UCSD-AML1 (cell line): ENCODE data around the gene PSMD9.
"Not testable (repeated sequence)": the region's sequence is repeated elsewhere in the genome, so short reads cannot be mapped to it uniquely, and the experiment has no call there.

Experiments used
- DNase-seq: peaks from one replicate; lab custom pipeline; 2025; ENCODE audit not compliant: unreplicated experiment; lab: John Stamatoyannopoulos, UW

Gene PSMD9

DNA sequence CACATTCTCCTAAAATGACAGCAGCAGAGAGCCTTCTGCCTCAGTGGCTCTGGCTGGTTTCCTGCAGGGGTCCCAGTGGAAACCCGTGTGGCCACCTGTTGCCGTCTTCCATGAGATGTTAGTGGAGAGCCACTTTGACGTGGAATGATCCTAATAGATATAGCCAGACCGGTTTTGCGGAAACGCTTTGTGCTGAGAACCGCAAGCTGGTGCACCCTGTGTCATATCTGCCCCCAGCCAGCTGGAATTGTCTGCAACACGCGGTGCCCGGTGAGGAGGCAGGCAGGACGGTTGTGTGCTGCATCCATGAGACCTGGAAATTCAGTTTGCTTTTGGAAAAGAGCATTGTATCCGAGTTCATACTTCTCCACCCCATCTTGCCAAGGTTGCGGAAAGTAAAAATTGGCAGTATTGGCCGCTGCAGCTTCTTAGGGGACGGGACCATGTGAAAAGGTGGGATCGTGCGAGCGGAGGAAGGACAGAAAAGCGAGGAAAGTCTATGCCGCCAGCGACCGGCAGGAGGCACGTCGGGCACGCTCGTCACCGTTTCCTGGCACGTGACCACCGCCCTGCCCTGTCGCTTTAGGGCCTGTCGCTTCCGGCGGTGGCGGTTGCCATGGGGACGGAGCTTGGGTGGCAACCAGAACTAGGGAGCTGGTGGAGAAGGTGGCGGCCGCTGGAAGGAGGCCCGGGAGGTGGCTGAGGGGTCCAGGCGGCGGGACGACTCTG lies 29.5 kb downstream of the PSMD9 start, which contains the start of gene CFAP251:
Gene CFAP251, plus strand, starts transcription at position 643 of the 729 bp plus-strand sequence. CDS start 2,714 bp downstream, outside the sequence.
- no peak for DNase-seq

DNA sequence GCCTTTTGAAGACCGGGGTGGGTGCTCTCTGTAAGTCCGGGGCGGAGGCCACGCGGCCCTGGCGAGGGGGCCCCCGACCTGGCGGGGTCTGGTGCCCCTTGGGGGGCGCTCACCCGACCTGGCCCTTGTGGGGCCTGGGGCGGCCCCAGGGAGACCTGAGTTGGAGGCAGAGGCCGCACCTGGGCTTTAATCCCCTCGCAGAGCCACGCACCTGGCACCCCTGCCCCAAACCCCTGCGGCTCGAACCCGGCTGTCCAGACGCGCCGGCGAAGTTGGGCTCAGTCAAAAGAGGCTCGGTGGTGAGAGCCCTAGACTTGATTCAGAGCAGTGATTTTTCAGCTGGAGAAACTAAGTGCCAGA lies 30.1 kb downstream of the PSMD9 start:
- DNase-seq, result no peak

DNA sequence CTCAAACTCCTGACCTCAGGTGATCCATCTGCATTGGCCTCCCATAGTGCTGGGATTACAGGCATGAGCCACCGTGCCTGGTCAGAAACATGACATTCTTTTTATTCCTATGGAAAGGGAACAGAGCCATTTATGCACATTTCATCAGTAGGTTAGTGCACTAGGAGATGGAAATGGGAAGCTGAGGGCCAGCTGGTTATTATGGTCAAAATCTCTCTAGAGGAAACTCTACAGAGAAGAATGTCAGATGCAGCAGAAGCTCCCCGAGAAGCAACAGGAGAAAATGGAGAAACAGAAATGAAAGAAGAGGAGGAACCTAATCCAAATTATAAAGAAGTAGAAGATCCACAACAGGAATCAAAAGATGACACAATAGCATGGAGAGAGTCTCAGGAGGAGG lies 32.5 kb downstream of the PSMD9 start:
- no peak for DNase-seq

DNA sequence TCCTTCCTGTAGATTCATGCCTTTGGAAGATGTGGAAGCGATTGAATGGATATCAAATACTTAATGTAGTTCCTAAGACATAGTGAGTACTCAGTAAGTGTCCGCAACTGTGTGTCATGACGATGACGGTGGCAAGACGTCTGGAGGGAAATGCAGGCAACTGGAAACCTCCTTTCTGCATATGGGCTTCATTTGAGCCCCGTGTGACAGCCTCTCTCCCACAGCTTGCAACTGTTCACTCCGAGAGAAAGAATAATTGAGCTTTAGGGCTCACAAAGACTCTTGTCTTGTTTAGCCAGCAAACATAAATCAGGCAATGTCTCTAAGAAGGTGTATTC lies 36.7 kb downstream of the PSMD9 start:
- no peak for DNase-seq

DNA sequence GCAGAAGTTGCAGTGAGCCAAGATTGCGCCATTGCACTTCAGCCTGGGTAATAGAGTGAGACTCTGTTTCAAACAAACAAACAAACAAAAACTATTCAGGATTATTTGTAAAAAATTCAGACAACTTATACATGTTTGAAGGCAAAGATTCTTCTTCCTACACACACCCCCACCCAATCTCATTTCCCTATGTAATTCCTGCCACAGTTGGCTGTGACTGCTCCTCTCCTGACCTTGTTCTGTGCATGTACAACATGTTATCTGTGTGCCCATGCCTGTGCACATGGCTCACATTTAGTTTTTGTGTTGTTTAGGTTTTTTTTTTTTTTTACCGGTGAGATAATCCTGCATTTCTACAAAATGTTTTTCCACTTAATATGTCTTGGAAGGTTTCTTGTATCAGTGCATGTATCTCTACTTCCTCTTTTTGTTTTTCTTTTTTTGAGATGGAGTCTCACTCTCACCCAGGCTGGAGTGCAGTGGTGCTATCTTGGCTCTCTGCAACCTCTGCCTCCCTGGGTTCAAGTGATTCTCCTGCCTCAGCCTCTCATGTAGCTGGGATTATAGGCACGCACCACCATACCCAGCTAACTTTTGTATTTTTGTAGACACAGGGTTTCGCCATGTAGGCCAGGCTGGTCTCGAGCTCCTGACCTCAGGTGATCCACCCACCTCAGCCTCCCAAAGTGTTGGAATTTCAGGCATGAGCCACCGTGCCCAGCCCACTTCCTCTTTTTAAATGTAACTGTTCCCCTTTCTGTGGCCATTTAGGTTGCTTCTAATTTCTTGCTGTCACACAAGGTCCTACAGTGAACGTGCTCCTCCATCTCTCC lies 38.5 kb downstream of the PSMD9 start:
- DNase-seq, result peak; percentile 32

GRCh38 chr12:121927813-121928212 lies 39.2 kb downstream of the PSMD9 start:
- DNase-seq, result no peak

GRCh38 chr12:121929545-121929944 lies 41.0 kb downstream of the PSMD9 start:
- DNase-seq, result not testable (repeated sequence)

- no peak for DNase-seq
These were observed 42.3 kb downstream of the PSMD9 start for GRCh38 chr12:121930862-121931261.

DNA sequence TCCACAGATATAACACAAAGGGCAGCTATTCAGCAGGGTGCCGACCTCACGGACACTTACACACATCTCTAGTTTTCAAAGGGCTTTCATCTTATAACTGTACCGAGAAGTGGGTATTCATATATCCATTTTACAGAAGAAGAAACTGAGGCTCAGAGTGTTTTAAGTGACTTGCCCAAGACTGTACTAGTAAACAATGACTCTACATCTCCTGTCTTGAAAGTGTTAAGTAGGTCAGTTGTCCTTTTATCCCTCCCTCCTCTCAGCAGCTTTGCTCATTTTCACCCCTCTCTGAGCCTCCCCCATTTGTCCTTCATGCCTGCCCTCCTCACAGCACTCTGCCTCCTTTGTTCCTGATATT lies 43.6 kb downstream of the PSMD9 start:
- no peak for DNase-seq

- DNase-seq, result no peak
These were observed 44.4 kb downstream of the PSMD9 start for GRCh38 chr12:121932914-121933521.

GRCh38 chr12:121933522-121934308 lies 45.1 kb downstream of the PSMD9 start:
- peak; percentile 26 for DNase-seq

DNA sequence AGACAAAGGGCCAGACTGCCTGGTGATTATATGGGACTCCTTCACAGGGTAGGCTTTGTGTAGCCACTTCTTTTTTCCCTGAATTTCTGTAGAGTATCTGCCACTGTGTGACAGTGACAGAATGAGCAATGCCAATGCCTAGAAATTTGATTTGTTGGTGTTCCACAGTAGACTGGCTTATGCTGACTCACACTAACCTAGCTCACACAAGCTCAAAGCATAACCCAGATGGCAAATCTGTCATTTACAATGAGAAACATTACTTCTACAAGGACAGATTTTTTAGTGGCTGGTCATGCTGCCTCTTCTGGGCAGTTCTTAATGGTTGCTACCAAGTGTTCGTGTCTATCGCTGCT lies 45.7 kb downstream of the PSMD9 start:
- DNase-seq, result no peak

- DNase-seq, result no peak
These were observed 49.1 kb downstream of the PSMD9 start for GRCh38 chr12:121937654-121938053.

GRCh38 chr12:121939186-121939585 lies 50.6 kb downstream of the PSMD9 start:
- no peak for DNase-seq

- DNase-seq, result no peak
These were observed 51.6 kb downstream of the PSMD9 start for GRCh38 chr12:121939992-121940766.

- no peak for DNase-seq
These were observed 53.6 kb downstream of the PSMD9 start for GRCh38 chr12:121942145-121942718.

DNA sequence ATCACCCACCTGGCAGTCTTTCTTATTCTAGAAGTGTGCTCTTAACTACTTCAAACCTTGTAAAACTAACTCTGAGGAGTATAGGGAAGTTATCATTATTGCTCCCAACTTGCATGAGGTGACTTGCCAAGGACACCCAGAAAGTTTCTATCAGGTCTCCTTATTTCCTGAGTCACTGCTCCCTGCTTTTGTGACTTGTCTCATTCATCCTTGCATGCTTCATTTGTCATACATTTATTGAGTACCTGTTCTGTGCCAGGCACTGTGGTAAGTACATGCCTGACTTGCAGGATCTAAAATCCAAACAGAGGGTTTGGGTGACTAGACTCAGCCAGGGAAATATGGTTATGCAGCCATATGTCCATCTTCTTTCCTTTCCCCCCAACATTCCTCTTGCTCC lies 55.3 kb downstream of the PSMD9 start:
- DNase-seq, result no peak

DNA sequence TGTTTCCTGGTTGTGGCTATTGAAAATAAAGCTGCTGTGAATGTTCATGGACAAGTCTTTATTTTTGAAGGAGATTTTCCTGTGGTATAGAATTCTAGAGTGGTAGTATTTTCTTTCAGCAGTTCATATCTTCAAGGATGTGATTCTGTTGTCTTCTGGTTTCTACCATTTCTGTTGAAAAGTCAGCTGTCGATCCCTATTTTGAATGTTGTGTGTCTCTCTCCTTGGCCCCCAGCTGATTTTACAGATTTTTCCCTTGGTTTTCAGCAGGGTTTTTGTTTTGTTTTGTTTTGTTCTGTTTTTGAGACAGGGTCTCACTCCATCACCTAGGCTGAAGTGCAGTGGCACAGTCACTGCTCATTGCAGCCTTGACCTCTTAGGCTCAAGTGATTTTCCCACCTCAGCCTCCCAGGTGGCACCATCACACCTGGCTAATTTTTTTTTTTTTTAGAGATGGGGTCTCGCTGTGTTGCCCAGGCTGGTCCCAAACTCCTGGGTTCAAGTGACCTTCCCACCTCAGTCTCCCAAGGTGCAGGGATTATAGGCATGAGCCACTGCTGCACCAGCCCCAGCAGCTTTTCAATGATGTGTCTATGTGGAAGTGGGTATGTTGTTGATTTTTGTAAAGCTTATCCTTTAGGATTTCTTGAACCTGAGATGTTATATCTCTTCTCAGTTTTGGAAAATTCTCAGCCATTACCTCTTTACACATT lies 57.9 kb downstream of the PSMD9 start:
- no peak for DNase-seq

DNA sequence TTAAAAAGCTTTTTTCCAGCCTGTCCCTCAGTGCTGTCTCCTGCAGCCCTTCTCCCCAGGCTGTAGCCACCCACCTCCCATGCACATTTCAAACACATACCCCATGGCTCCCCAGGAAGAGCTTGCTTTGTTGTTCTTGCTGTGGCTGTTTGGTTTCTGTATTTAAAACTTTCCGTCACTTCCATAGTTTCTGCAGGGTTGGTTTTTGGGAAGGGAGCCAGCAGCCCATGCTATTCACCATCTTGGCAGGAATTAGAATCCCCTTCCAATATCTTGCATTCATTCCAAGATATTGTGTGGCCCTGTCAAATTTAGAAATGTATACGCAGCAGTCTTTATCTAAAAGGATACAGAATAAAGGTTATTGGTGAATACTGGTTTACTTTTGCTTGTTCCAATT lies 59.4 kb downstream of the PSMD9 start:
- DNase-seq, result no peak
